ENCODE data around the gene NUCB1. TPM values are rescaled to one million over a fixed set of nuclear protein-coding genes. Genes with fewer than 3 reads are reported as not detected.

Gene NUCB1
- total RNA-seq, 1 donor from 2014 or later: 164 TPM

- Histone ChIP-seq H3K4me2 (ENCODE audit: low read length) (no peak overlapping the region), H3K4me1 (ENCODE audit: insufficient read depth, low read length) (no peaks in the 10 kb centered on the region), H3K27ac (ENCODE audit: low read depth, low read length) (no peak overlapping the region), H3K79me2 (ENCODE audit: insufficient read depth, low read length) (no peaks in the 10 kb centered on the region), H3K36me3 (ENCODE audit: insufficient read depth, low read length) (peaks cover 25% of the 10 kb centered on the region), H3K9ac (ENCODE audit: low read length) (no peak overlapping the region), H3K27me3 (ENCODE audit: insufficient read depth, low read length) (no peaks in the 10 kb centered on the region), H2AFZ (ENCODE audit: low read depth, low read length) (no peak overlapping the region), H3K9me3 (ENCODE audit: insufficient read depth, low read depth, low read length) (no peaks in the 10 kb centered on the region), H3K4me3 (ENCODE audit: insufficient read depth, low read depth, low read length) (no peak overlapping the region), H4K20me1 (ENCODE audit: insufficient read depth, low read length) (peaks cover 5% of the 10 kb centered on the region)
- no peaks in the 10 kb centered on the region for H3K4me1 Mint-ChIP-seq (ENCODE audit: low read depth, unreplicated experiment)
- no peak for FAIRE-seq
- no peak overlapping the region for H3K27ac Mint-ChIP-seq (ENCODE audit: unreplicated experiment)
- peaks cover 2% of the 10 kb centered on the region for H3K9me3 Mint-ChIP-seq (ENCODE audit: unreplicated experiment)
- no peak for DNase-seq (ENCODE audit: low read depth)
- no peak overlapping the region for H3K4me3 Mint-ChIP-seq (ENCODE audit: unreplicated experiment)
- H3K36me3 Mint-ChIP-seq (ENCODE audit: low read depth, unreplicated experiment): peaks cover 23% of the 10 kb centered on the region
- no peaks in the 10 kb centered on the region for H3K27me3 Mint-ChIP-seq (ENCODE audit: low read depth, unreplicated experiment)
- TF ChIP-seq CTCF (IDR thresholded peaks at IDR 0.05; ENCODE audit: insufficient read depth, low read depth, low read length): no peak
- TF ChIP-seq EZH2 (IDR thresholded peaks at IDR 0.05; ENCODE audit: insufficient read depth, low read length): no peak
These were observed 10.7 kb downstream of the NUCB1 start for GRCh38 chr19:48910803-48911202.

GRCh38 chr19:48913114-48913889 lies 13.2 kb downstream of the NUCB1 start:
- H3K4me3 Mint-ChIP-seq (ENCODE audit: unreplicated experiment): no peak overlapping the region
- Histone ChIP-seq H3K4me3 (ENCODE audit: insufficient read depth, low read depth, low read length) (no peak overlapping the region), H4K20me1 (ENCODE audit: insufficient read depth, low read length) (peaks cover 5% of the 10 kb centered on the region), H2AFZ (ENCODE audit: low read depth, low read length) (no peak overlapping the region), H3K4me2 (ENCODE audit: low read length) (no peak overlapping the region), H3K27ac (ENCODE audit: low read depth, low read length) (no peak overlapping the region), H3K27me3 (ENCODE audit: insufficient read depth, low read length) (no peaks in the 10 kb centered on the region), H3K4me1 (ENCODE audit: insufficient read depth, low read length) (no peaks in the 10 kb centered on the region), H3K79me2 (ENCODE audit: insufficient read depth, low read length) (no peaks in the 10 kb centered on the region), H3K9me3 (ENCODE audit: insufficient read depth, low read depth, low read length) (no peaks in the 10 kb centered on the region), H3K9ac (ENCODE audit: low read length) (no peak overlapping the region), H3K36me3 (ENCODE audit: insufficient read depth, low read length) (peaks cover 28% of the 10 kb centered on the region)
- H3K4me1 Mint-ChIP-seq (ENCODE audit: low read depth, unreplicated experiment): no peaks in the 10 kb centered on the region
- FAIRE-seq (no peak), DNase-seq (ENCODE audit: low read depth) (no peak)
- TF ChIP-seq CTCF (IDR thresholded peaks at IDR 0.05; ENCODE audit: insufficient read depth, low read depth, low read length) (no peak), EZH2 (IDR thresholded peaks at IDR 0.05; ENCODE audit: insufficient read depth, low read length) (no peak)
- H3K9me3 Mint-ChIP-seq (ENCODE audit: unreplicated experiment): no peaks in the 10 kb centered on the region
- no peak overlapping the region for H3K27ac Mint-ChIP-seq (ENCODE audit: unreplicated experiment)
- H3K27me3 Mint-ChIP-seq (ENCODE audit: low read depth, unreplicated experiment): no peaks in the 10 kb centered on the region
- H3K36me3 Mint-ChIP-seq (ENCODE audit: low read depth, unreplicated experiment): peaks cover 16% of the 10 kb centered on the region

- no peak overlapping the region for H3K27ac Mint-ChIP-seq (ENCODE audit: unreplicated experiment)
- H3K4me1 Mint-ChIP-seq (ENCODE audit: low read depth, unreplicated experiment): no peaks in the 10 kb centered on the region
- no peak overlapping the region for H3K4me3 Mint-ChIP-seq (ENCODE audit: unreplicated experiment)
- DNase-seq (ENCODE audit: low read depth) (no peak), FAIRE-seq (no peak)
- no peaks in the 10 kb centered on the region for H3K9me3 Mint-ChIP-seq (ENCODE audit: unreplicated experiment)
- Histone ChIP-seq H3K9ac (ENCODE audit: low read length) (no peak overlapping the region), H3K27ac (ENCODE audit: low read depth, low read length) (no peak overlapping the region), H4K20me1 (ENCODE audit: insufficient read depth, low read length) (peaks cover 5% of the 10 kb centered on the region), H3K4me3 (ENCODE audit: insufficient read depth, low read depth, low read length) (no peak overlapping the region), H3K4me1 (ENCODE audit: insufficient read depth, low read length) (no peaks in the 10 kb centered on the region), H3K27me3 (ENCODE audit: insufficient read depth, low read length) (no peaks in the 10 kb centered on the region), H3K9me3 (ENCODE audit: insufficient read depth, low read depth, low read length) (no peaks in the 10 kb centered on the region), H3K36me3 (ENCODE audit: insufficient read depth, low read length) (peaks cover 28% of the 10 kb centered on the region), H3K79me2 (ENCODE audit: insufficient read depth, low read length) (no peaks in the 10 kb centered on the region), H3K4me2 (ENCODE audit: low read length) (no peak overlapping the region), H2AFZ (ENCODE audit: low read depth, low read length) (no peak overlapping the region)
- TF ChIP-seq CTCF (IDR thresholded peaks at IDR 0.05; ENCODE audit: insufficient read depth, low read depth, low read length) (no peak), EZH2 (IDR thresholded peaks at IDR 0.05; ENCODE audit: insufficient read depth, low read length) (no peak)
- H3K36me3 Mint-ChIP-seq (ENCODE audit: low read depth, unreplicated experiment): peaks cover 23% of the 10 kb centered on the region
- H3K27me3 Mint-ChIP-seq (ENCODE audit: low read depth, unreplicated experiment): no peaks in the 10 kb centered on the region
These were observed 14.1 kb downstream of the NUCB1 start for GRCh38 chr19:48914181-48914580.
